Measurements from ENCODE around the gene RDH14.

The RDH14 gene

DNA sequence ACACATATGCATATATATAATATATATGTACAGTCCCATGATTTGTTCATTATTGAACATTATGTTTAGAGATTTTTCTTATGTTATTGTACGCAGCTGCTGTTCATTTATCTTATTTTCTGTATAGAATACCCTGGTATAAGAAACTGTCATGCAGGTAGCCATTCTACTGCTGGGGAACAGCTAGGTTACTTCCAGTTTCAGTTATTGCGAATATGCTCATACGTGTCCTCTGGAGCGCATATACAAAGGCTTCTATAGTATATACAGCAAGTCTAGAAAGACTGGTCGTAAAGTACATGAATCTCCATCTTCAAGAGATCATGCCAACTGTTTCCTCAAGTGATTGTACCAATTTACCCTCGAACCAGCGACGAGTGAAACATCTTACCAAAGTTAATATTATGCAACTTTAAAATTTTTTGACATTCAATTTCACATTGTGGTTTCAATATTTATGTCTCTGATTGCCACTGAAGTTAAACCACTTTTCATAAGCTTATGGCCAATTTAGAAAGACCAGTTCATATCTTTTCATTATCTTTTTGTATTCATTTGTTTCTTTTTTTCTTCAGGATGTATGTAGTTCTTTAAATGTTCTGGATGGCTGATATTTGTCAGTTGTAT, 53.5 kb downstream of the RDH14 start:
- H3K27ac ChIP-seq: no peak overlapping the region
- TF ChIP-seq, protein P1, sequence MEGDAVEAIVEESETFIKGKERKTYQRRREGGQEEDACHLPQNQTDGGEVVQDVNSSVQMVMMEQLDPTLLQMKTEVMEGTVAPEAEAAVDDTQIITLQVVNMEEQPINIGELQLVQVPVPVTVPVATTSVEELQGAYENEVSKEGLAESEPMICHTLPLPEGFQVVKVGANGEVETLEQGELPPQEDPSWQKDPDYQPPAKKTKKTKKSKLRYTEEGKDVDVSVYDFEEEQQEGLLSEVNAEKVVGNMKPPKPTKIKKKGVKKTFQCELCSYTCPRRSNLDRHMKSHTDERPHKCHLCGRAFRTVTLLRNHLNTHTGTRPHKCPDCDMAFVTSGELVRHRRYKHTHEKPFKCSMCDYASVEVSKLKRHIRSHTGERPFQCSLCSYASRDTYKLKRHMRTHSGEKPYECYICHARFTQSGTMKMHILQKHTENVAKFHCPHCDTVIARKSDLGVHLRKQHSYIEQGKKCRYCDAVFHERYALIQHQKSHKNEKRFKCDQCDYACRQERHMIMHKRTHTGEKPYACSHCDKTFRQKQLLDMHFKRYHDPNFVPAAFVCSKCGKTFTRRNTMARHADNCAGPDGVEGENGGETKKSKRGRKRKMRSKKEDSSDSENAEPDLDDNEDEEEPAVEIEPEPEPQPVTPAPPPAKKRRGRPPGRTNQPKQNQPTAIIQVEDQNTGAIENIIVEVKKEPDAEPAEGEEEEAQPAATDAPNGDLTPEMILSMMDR (IDR thresholded peaks at IDR 0.05): no peak
- no peak overlapping the region for H3K4me3 ChIP-seq
- no peaks in the 10 kb centered on the region for H3K36me3 ChIP-seq
- no peaks in the 10 kb centered on the region for H3K4me1 ChIP-seq
- DNase-seq: no peak
- intact Hi-C loops (cut with DNase I; ENCODE audit: low total_unique reads): no loop called here
- no peaks in the 10 kb centered on the region for H3K9me3 ChIP-seq
- H3K27me3 ChIP-seq: no peaks in the 10 kb centered on the region

DNA sequence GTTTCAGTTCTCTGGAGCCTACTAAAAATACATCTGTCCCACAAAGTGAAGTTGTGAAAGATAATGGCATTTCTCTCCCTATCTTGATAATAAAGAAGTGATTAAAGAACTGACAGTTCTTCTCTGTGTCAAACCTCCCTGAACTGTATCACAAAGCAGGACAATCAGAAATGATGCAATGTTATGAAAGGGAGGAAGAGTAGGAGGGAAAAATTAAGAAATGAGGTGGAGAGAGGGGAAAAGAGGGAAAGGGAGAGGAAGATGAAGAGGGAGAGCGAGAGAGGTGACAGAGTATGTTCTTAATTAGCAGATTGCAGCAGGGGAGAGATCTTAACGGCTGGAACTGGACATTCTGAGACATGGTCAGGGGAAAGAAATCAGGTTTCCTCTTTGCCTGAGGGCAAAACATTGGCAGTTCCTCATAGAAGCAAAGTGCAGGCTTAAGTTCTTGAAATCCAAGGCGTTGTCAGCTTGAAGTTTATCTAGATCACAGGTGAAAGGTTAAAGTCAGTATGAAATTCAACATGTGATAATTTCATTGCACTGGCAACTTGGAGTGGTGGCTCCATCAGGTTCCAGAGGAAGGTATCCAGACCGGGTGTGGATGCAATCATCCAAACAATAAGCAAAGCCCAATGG, 54.6 kb downstream of the RDH14 start:
- TF ChIP-seq, protein P1 (IDR thresholded peaks at IDR 0.05): no peak
- Histone ChIP-seq H3K9me3 (no peaks in the 10 kb centered on the region), H3K27me3 (no peaks in the 10 kb centered on the region), H3K27ac (no peak overlapping the region), H3K4me1 (no peaks in the 10 kb centered on the region), H3K36me3 (no peaks in the 10 kb centered on the region), H3K4me3 (no peak overlapping the region)
- intact Hi-C loops (cut with DNase I; ENCODE audit: low total_unique reads): no loop called here
- DNase-seq: no peak

All from tibial artery (tissue), 4 donors.